IMR-90 (cell line): Measurements from ENCODE around the gene AGAP1.

Source experiments
- CEBPB ChIP-seq: IDR thresholded peaks from 2 replicates; pipeline ENCODE4 v1.6.1; 2012; ENCODE audit warnings: low read depth, low read length, improper control_type of control experiment
- CHD1 ChIP-seq: IDR thresholded peaks from 2 replicates; pipeline ENCODE4 v1.6.1; 2012; ENCODE audit warnings: low read depth, low read length, improper control_type of control experiment
- CTCF ChIP-seq: conservative IDR thresholded peaks from 2 replicates; pipeline ENCODE4 v1.5.1; 2012; ENCODE audit warnings: mild to moderate bottlenecking, low read depth, low read length, improper control_type of control experiment
- ELK1 ChIP-seq: fragments of 150-350 bp; IDR thresholded peaks from 2 replicates; pipeline ENCODE4 v1.6.1; 2016; ENCODE audit warnings: low read depth, mild to moderate bottlenecking, low read length, moderate library complexity, borderline replicate concordance
- MAFK ChIP-seq: IDR thresholded peaks from 2 replicates; pipeline ENCODE4 v1.6.1; 2012; ENCODE audit warnings: low read depth, low read length, improper control_type of control experiment
- MXI1 ChIP-seq: IDR thresholded peaks from 2 replicates; pipeline ENCODE4 v1.6.1; 2012; ENCODE audit warnings: low read depth, mild to moderate bottlenecking, low read length, moderate library complexity, borderline replicate concordance
- NFE2L2 ChIP-seq: fragments of 150-350 bp; IDR thresholded peaks from 2 replicates; pipeline ENCODE4 v1.6.1; 2016; ENCODE audit warnings: low read depth, mild to moderate bottlenecking, low read length
- POLR2A ChIP-seq: IDR thresholded peaks from 2 replicates; pipeline ENCODE4 v1.6.1; 2012; ENCODE audit warnings: mild to moderate bottlenecking, low read depth, low read length
- RAD21 ChIP-seq: IDR thresholded peaks from 2 replicates; pipeline ENCODE4 v1.6.1; 2012; ENCODE audit warnings: low read length, improper control_type of control experiment
- SMC3 ChIP-seq: fragments of 150-350 bp; IDR thresholded peaks from 2 replicates; pipeline ENCODE4 v1.6.1; 2016; ENCODE audit warnings: low read depth, mild to moderate bottlenecking, antibody characterized with exemption, low read length, moderate library complexity
- TF ChIP-seq, protein P1 (sequence below): fragments of 150-350 bp; IDR thresholded peaks from 2 replicates; pipeline ENCODE4 v1.6.1; 2017; ENCODE audit warnings: mild to moderate bottlenecking, antibody characterized with exemption, low read length, low read depth

DNA sequence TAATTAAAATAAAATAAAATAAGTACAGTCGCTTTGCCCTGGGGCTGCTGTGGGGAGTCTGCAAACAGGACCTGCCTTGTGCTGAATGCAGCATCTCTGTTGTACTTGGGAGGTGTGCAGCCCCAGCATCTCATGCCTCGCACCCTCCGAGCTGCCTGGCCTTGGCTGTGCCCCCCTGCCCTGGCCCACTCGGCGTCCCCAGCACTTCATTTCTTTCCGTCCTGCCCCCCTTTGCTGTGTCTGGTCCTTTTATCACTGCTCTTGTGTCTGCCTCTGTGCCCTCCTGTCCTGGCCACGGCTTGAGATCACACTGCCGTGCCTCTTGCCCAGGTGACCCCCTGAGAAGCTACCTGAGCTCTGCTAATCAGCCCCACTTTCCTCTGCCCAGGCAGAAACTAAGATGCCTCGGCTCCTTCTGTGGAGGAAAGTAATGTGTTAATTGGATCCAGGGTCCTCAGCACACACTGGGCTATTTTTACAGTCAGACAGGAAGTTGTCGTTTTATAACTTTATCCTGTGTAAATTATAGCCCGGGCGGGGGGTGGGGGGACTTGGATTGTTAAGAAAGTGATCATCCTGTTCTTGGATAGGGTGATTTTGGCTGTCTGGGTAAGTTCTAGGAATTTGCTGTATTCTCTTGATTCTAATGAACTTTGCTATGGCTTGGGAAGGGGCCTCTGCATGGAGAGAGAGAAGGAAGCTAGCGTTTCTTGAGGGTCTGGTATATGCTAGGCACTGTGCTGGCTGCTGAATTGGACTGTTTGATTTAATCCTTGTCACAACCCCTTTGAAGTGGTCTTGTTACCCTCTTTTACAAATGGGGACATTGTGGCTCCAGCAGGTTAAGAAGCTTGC, 69.4 kb downstream of the AGAP1 start:
- no peak for TF ChIP-seq CTCF
- TF ChIP-seq RAD21 = no peak
- TF ChIP-seq SMC3 = no peak
- TF ChIP-seq POLR2A = no peak
- TF ChIP-seq CEBPB = no peak
- TF ChIP-seq MAFK = no peak
- TF ChIP-seq CHD1 = no peak
- no peak for TF ChIP-seq NFE2L2
- TF ChIP-seq, protein P1, sequence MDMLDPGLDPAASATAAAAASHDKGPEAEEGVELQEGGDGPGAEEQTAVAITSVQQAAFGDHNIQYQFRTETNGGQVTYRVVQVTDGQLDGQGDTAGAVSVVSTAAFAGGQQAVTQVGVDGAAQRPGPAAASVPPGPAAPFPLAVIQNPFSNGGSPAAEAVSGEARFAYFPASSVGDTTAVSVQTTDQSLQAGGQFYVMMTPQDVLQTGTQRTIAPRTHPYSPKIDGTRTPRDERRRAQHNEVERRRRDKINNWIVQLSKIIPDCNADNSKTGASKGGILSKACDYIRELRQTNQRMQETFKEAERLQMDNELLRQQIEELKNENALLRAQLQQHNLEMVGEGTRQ = no peak
- TF ChIP-seq ELK1 = no peak
- TF ChIP-seq MXI1 = no peak
